Panc1 (cell line): Measurements from ENCODE around the gene MAP2K5. TPM values are rescaled to one million over a fixed set of nuclear protein-coding genes. Genes with fewer than 3 reads are reported as not detected.

ENCODE experiments used
- ATAC-seq: fragments of 200-7000 bp; cut with Tn5 transposase; 2 replicates; pipeline ENCODE4 v1.9.1; 2020; ENCODE audit warnings: mild to moderate bottlenecking, moderate library complexity
- BruUV-seq: library from RNA; stranded (reverse); fragments of 400-500 nt; replicated peaks from 2 replicates; lab custom pipeline; 2021; lab: Mats Ljungman, UMichigan
- CTCF ChIA-PET: fragments of 300-600 bp; sonication (Branson Sonifier 250); formaldehyde crosslinking; loops from one replicate; lab custom pipeline; 2022; ENCODE audit warnings: antibody characterized with exemption; lab: Charles Lee
- POLR2A ChIA-PET: fragments of 300-600 bp; sonication (Branson Sonifier 250); formaldehyde crosslinking; loops from one replicate; lab custom pipeline; 2022; ENCODE audit warnings: antibody characterized with exemption; lab: Charles Lee
- DNase-seq: peaks from one replicate; pipeline ENCODE4 v3.0.0-alpha.2; 2010; ENCODE audit warnings: low read depth, low spot score
- H3K27ac ChIP-seq: 2 replicates; pipeline ENCODE4 v1.5.1; 2011; ENCODE audit warnings: mild to moderate bottlenecking, low read length, inconsistent platforms
- H3K27me3 ChIP-seq: fragments of 200-500 bp; sonication (Bioruptor generic); 2 replicates; pipeline ENCODE4 v1.6.0; 2014; ENCODE audit warnings: low read length, inconsistent platforms; ENCODE audit not compliant: control insufficient read depth, insufficient read depth
- H3K36me3 ChIP-seq: fragments of 200-500 bp; sonication (Bioruptor generic); 2 replicates; pipeline ENCODE4 v1.5.1; 2014; ENCODE audit warnings: inconsistent platforms, mild to moderate bottlenecking, low read length, moderate library complexity; ENCODE audit not compliant: control insufficient read depth, insufficient read depth
- H3K4me1 ChIP-seq: 2 replicates; pipeline ENCODE4 v1.5.1; 2011; ENCODE audit warnings: inconsistent platforms, mild to moderate bottlenecking, low read length, moderate library complexity; ENCODE audit not compliant: control insufficient read depth, insufficient read depth
- H3K4me3 ChIP-seq, 2 experiments: 2 replicates each; pipeline ENCODE4 v1.5.1; 2011 to 2012; ENCODE audit warnings: low read depth in 2 of 2, low read length in 2 of 2, mild to moderate bottlenecking in 2 of 2, inconsistent platforms in 1 of 2, moderate library complexity in 1 of 2
- H3K9me3 ChIP-seq: fragments of 200-500 bp; sonication (Bioruptor generic); 2 replicates; pipeline ENCODE4 v1.5.1; 2014; ENCODE audit warnings: low read depth, mild to moderate bottlenecking, inconsistent platforms, low read length, moderate library complexity; ENCODE audit not compliant: control insufficient read depth, insufficient read depth
- POLR2AphosphoS5 ChIP-seq: IDR thresholded peaks from 2 replicates; pipeline ENCODE4 v1.6.1; 2012; ENCODE audit warnings: mild to moderate bottlenecking, low read depth, low read length, moderate library complexity
- SIN3A ChIP-seq: IDR thresholded peaks from 2 replicates; pipeline ENCODE4 v1.6.1; 2012; ENCODE audit warnings: low read depth, mild to moderate bottlenecking, low read length, moderate library complexity, borderline replicate concordance; ENCODE audit not compliant: insufficient read depth
- TCF7L2 ChIP-seq: IDR thresholded peaks from 2 replicates; pipeline ENCODE4 v1.6.1; 2011; ENCODE audit warnings: mild to moderate bottlenecking, low read depth, low read length, inconsistent platforms
- in situ Hi-C: cut with HindIII; loops from 2 replicates; pipeline ENCODE4 v1.10.0; 2016; ENCODE audit warnings: low sequenced_read_pairs, low pct_unique_long_range_greater_than_20kb
- intact Hi-C: fragments of 100-400 bp; cut with micrococcal nuclease; formaldehyde crosslinking; loops from one replicate; pipeline ENCODE4 v1.10.0; 2022; ENCODE audit not compliant: unreplicated experiment
- total RNA-seq: library from RNA; stranded (reverse); gene quantifications from one replicate; pipeline ENCODE4 v1.2.1, GENCODE V29; 2021; ENCODE audit not compliant: unreplicated experiment
- TF ChIP-seq, protein P1 (sequence below), 2 experiments: IDR thresholded peaks; 2 replicates each; pipeline ENCODE4 v1.6.1; 2011 to 2012; ENCODE audit warnings: low read depth in 2 of 2, control low read depth in 1 of 2, low read length in 1 of 2, mild to moderate bottlenecking in 1 of 2, moderate library complexity in 1 of 2; ENCODE audit not compliant: insufficient read depth in 1 of 2
- TF ChIP-seq, protein P2 (sequence below): fragments of 450-650 bp; IDR thresholded peaks from 2 replicates; pipeline ENCODE4 v1.5.1; 2017; ENCODE audit warnings: mild to moderate bottlenecking

Gene MAP2K5
- total RNA-seq, 1 experiment from 2014 or later, result 18.3 TPM

DNA sequence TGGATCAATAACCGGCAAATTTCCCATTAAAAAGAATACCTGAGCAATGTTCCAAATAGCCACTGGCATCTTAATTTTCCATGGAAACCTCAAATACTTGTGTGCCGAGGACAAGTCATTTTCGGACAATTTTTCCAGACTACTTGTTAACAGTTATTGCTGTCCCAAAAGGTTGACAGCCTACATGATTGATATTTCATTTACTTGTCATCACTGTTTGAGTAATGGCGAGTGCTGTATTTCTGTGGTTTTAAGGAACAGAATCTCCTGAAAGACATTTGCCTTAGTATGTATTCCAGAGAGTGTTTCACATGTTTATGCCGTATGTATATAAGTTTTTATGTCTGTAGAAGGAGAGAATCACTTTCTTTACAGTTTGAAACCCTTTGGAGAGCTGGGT, 36.7 kb downstream of the MAP2K5 start:
- H3K27ac ChIP-seq, result no peak overlapping the region
- DNase-seq (no peak), ATAC-seq (no peak)
- no TSS peak for BruUV-seq
- H3K4me1 ChIP-seq, result peaks cover 3% of the 10 kb centered on the region; the same call in 1 of the 2 replicates
- in situ Hi-C loops (no loop called here), intact Hi-C loops (no loop called here)
- H3K27me3 ChIP-seq, result no peaks in the 10 kb centered on the region
- CTCF ChIA-PET, result no interaction called here
- POLR2A ChIA-PET, result no interaction called here
- H3K9me3 ChIP-seq, result no peaks in the 10 kb centered on the region
- H3K36me3 ChIP-seq, result no peaks in the 10 kb centered on the region; the same call in 1 of the 2 replicates
- no peak overlapping the region for H3K4me3 ChIP-seq
- TF ChIP-seq, protein P1, sequence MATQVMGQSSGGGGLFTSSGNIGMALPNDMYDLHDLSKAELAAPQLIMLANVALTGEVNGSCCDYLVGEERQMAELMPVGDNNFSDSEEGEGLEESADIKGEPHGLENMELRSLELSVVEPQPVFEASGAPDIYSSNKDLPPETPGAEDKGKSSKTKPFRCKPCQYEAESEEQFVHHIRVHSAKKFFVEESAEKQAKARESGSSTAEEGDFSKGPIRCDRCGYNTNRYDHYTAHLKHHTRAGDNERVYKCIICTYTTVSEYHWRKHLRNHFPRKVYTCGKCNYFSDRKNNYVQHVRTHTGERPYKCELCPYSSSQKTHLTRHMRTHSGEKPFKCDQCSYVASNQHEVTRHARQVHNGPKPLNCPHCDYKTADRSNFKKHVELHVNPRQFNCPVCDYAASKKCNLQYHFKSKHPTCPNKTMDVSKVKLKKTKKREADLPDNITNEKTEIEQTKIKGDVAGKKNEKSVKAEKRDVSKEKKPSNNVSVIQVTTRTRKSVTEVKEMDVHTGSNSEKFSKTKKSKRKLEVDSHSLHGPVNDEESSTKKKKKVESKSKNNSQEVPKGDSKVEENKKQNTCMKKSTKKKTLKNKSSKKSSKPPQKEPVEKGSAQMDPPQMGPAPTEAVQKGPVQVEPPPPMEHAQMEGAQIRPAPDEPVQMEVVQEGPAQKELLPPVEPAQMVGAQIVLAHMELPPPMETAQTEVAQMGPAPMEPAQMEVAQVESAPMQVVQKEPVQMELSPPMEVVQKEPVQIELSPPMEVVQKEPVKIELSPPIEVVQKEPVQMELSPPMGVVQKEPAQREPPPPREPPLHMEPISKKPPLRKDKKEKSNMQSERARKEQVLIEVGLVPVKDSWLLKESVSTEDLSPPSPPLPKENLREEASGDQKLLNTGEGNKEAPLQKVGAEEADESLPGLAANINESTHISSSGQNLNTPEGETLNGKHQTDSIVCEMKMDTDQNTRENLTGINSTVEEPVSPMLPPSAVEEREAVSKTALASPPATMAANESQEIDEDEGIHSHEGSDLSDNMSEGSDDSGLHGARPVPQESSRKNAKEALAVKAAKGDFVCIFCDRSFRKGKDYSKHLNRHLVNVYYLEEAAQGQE (IDR thresholded peaks at IDR 0.05; ENCODE audit: insufficient read depth in 1 of 2, low read depth in 2 of 2, low read length in 1 of 2), result no peak
- TF ChIP-seq TCF7L2 (no peak), POLR2AphosphoS5 (no peak), SIN3A (no peak)
- TF ChIP-seq, protein P2, sequence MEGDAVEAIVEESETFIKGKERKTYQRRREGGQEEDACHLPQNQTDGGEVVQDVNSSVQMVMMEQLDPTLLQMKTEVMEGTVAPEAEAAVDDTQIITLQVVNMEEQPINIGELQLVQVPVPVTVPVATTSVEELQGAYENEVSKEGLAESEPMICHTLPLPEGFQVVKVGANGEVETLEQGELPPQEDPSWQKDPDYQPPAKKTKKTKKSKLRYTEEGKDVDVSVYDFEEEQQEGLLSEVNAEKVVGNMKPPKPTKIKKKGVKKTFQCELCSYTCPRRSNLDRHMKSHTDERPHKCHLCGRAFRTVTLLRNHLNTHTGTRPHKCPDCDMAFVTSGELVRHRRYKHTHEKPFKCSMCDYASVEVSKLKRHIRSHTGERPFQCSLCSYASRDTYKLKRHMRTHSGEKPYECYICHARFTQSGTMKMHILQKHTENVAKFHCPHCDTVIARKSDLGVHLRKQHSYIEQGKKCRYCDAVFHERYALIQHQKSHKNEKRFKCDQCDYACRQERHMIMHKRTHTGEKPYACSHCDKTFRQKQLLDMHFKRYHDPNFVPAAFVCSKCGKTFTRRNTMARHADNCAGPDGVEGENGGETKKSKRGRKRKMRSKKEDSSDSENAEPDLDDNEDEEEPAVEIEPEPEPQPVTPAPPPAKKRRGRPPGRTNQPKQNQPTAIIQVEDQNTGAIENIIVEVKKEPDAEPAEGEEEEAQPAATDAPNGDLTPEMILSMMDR, result no peak

DNA sequence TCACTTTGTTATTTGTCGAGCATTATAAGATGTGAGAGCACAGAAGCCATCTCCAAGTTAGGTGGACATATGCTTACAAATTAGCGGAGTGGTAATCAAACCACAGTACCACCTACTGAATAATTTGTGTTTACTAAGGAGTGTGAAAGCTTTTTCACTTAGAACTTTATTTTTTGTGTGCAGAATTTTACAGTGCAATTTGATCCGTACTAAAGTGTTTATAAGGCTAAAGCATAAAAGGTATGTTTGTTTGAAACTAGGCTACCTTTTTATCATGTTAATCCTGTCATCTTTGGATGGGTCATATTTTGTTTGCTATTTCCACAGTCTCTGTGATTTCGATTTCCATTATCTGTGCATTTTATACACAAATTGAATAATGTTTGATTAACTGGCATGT, 37.5 kb downstream of the MAP2K5 start:
- ATAC-seq, result no peak
- in situ Hi-C loops, result no loop called here

More for the DNA sequence above, 37.5 kb downstream of the MAP2K5 start:
- H3K36me3 ChIP-seq, result no peaks in the 10 kb centered on the region; the same call in 1 of the 2 replicates
- ChIA-PET POLR2A (no interaction called here), CTCF (no interaction called here)
- no peaks in the 10 kb centered on the region for H3K27me3 ChIP-seq
- intact Hi-C loops, result no loop called here
- no TSS peak for BruUV-seq
- H3K4me3 ChIP-seq, result no peak overlapping the region
- no peak overlapping the region for H3K27ac ChIP-seq
- H3K9me3 ChIP-seq, result no peaks in the 10 kb centered on the region
- DNase-seq, result no peak
- no peaks in the 10 kb centered on the region; the same call in 1 of the 2 replicates for H3K4me1 ChIP-seq
- TF ChIP-seq, protein P2, result no peak
- no peak for TF ChIP-seq POLR2AphosphoS5
- TF ChIP-seq SIN3A, result no peak
- no peak for TF ChIP-seq TCF7L2
- TF ChIP-seq, protein P1 (IDR thresholded peaks at IDR 0.05; ENCODE audit: insufficient read depth in 1 of 2, low read depth in 2 of 2, low read length in 1 of 2), result no peak
